Measurements from ENCODE around the gene PHF14.

The PHF14 gene

DNA sequence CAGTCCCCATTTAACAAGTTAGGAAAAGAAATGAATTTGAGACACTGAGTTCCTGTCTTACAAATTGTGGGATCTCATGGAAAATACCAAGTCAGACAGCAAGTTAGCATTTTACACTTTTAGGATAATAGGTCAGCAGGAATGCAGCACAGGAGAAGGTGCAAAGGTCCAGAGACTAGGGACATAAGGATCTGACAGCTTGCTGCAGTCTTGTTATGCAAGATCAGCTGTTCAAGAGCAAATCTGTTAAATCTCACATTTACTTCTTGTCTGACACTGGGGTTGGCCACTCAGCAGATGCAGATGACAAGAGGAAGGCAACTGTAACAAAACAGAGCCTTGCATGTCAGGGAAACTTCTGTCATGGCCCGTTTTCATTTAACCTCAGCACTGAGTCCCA, 239.6 kb downstream of the PHF14 start:
- no peak for DNase-seq

GRCh38 chr7:11216276-11216675, 242.6 kb downstream of the PHF14 start:
- DNase-seq = no peak

GRCh38 chr7:11217848-11218565, 244.3 kb downstream of the PHF14 start:
- DNase-seq = no peak
